HG03025 (cell line): ENCODE data around the gene CAPN5.
"Not testable (repeated sequence)": the region's sequence is repeated elsewhere in the genome, so short reads cannot be mapped to it uniquely, and the experiment has no call there.

Experiments
- ATAC-seq: cut with Tn5 transposase; IDR thresholded peaks from one replicate; pipeline ENCODE4 v1.9.1; 2021; ENCODE audit warnings: mild to moderate bottlenecking, moderate library complexity; ENCODE audit not compliant: unreplicated experiment, low FRiP score

CAPN5 gene

DNA sequence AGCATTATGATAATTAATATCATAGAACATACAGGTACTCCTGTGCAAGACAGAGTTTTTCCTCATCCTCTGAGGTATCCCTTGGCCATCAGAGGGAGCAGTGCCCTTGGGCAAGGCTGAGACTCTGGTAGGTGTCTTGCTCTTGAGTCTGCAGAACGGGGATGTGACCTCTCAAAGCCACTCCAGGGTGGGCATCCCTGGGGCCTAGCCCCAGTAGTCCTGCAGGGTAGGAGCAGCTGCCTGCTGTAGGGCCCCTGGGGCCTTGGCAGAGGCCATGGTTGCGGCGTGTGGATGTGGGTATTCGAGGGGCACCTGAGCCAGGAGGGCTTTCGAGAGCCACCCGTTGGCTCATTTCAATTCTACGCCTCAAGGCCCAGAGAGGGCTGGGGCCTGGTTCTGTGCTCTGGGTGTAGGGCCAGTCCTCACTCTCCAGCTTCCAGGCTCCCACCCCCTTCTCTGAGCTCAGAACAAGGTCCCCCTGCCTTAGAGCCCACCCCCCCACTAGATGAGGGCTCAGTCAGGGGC lies 28.1 kb downstream of the CAPN5 start:
- ATAC-seq: no peak

GRCh38 chr11:77095551-77096490 lies 29.1 kb downstream of the CAPN5 start:
- ATAC-seq: no peak

DNA sequence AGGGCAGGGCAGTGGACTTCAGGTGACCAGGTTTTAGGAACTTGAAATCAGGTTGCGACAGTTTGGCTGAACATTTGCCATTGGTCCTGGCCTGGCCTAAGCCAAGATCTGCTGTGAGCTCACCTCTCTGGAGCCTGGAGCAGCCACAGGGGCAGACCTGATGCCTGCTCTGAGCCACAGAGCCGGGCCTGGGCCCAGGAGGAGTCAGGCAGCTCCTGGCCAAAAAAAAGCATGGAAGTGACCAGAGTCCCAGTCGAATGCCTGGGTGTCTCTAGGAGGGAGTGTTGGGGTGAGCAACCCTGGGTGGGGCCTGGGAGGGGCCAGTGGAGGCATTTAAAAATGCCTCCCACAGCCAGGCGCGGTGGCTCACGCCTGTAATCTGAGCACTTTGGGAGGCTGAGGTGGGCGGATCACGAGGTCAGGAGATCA lies 29.8 kb downstream of the CAPN5 start:
- no peak for ATAC-seq

- not testable (repeated sequence) for ATAC-seq
Observed at GRCh38 chr11:77097180-77097579, 30.4 kb downstream of the CAPN5 start.

GRCh38 chr11:77100166-77101042 lies 33.6 kb downstream of the CAPN5 start:
- ATAC-seq: no peak

- no peak for ATAC-seq
Observed at GRCh38 chr11:77101043-77101537, 34.3 kb downstream of the CAPN5 start.

- no peak for ATAC-seq
Observed at GRCh38 chr11:77102246-77103210, 35.8 kb downstream of the CAPN5 start, which contains the start of gene OMP. Gene OMP (plus strand): TSS chr11:77102840. CDS start chr11:77102840, 0 bp downstream.

- ATAC-seq: no peak
Observed at GRCh38 chr11:77103319-77103718, 36.5 kb downstream of the CAPN5 start.

GRCh38 chr11:77104727-77105126 lies 38.0 kb downstream of the CAPN5 start:
- no peak for ATAC-seq

DNA sequence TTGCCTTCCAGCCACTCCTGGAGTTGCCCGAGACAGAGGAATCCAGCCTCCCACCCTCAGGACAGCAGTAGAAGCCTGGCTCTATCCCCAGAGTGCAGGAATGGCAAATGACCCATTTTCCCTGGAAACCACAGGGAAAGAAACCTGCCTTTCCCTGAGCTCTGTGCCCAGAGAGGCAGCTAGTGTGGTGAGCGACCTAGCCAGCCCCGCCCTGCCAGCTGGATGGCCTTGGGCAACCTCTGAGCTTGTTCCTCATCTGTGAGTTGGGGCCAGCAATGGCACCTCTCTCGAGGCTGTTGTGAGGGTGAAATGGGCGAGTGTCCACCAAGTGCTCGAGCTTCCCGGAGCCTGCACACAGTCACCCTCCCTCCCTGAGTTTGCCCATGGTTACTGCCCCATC lies 39.5 kb downstream of the CAPN5 start:
- ATAC-seq: no peak

- no peak for ATAC-seq
Observed at GRCh38 chr11:77106759-77107158, 40.0 kb downstream of the CAPN5 start.

DNA sequence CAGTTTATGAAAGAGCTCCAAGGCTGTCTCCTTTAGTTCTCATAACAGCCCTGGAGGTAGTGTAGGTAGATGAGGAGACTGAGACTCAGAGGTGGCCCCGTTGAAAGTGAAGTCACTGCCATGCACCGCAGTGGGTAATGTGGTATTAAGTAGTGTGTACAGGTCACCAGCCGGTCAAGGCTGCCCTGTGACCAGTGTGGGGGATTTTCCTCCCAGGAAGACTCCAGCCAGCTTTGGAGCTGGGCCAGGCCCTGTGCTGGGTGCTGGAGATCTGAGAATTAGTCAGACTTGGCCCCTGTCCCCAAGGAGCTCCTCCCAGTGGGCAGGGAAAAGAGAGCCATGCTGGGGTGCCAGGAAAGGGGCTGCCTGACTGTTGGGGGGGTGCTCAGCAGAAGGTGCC lies 41.2 kb downstream of the CAPN5 start:
- ATAC-seq: no peak

DNA sequence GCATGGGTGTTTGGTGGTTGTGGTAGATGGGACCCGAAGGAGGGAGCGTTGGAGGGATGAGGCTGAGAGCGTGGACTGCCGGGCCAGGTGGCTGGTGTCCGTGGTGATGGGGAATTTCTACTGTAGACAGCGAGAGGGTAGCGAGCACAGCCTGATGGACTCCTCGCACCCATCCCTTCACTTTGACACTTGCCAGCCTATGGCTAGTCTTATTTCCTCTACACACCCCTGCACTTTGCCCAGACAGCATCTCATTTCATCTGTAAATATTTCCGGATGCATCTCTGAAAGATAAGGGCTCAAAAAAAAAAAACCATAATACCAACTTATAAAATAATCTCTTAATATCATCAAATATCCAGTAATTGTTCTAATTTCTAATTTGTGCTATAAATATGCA lies 41.7 kb downstream of the CAPN5 start:
- no peak for ATAC-seq

DNA sequence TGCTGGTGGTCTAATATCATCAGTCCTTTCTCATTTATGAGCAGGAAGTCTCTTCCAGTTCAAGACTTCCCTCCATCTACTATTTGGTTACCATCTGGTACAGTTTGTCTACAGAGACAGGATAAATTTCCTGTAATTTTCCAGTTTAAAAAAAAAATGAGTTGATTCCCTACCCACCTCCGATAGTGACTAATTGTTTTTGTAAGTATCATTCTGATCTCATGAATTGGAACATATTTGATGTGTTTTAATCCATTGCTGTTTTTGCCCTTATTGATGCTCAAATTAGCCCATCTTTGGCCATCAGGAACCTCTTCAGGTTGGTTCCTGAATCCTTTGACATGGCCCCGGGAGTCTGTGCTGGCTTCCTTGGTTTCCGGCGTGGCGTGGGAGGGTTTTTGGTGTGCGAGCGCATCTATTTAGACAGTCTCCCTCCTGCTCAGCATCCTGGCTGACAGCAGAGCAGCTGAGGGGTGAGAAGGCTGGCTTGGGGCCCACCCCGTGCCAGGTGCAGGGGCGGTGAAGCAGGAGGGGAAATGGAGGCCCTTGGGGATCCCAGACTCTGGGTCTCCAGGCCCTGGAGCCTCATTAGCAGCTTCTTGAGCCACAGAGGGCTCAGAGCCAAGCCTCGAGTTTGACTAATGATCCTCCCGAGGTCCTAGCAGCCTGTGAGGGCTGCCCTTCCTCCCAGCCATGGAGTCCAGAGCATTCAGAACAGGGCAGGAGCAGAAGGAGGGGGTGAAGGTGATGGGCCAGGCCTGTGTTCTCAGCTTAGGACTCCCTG lies 42.7 kb downstream of the CAPN5 start:
- no peak for ATAC-seq

- no peak for ATAC-seq
Observed at GRCh38 chr11:77110836-77111235, 44.1 kb downstream of the CAPN5 start.

DNA sequence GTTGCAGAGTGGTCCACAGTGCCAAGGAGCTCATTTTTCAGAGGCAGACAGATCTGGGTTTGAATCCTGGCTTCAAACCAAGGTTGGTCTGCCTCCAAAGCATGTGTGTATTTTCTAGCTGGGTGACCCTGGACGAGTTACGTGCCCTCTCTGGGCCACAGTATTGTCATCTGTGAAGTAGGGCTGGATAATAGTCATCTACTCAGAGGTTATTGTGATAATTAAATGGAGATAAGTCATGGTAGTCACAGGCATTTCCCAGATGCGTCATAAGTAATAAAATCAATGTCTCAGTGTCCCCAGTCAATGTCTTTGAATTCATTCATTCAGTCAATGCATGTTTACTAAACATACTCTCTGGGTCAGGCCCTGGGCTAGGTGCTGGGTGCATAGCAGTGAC lies 44.5 kb downstream of the CAPN5 start:
- ATAC-seq: no peak

GRCh38 chr11:77111946-77112345 lies 45.2 kb downstream of the CAPN5 start:
- no peak for ATAC-seq

DNA sequence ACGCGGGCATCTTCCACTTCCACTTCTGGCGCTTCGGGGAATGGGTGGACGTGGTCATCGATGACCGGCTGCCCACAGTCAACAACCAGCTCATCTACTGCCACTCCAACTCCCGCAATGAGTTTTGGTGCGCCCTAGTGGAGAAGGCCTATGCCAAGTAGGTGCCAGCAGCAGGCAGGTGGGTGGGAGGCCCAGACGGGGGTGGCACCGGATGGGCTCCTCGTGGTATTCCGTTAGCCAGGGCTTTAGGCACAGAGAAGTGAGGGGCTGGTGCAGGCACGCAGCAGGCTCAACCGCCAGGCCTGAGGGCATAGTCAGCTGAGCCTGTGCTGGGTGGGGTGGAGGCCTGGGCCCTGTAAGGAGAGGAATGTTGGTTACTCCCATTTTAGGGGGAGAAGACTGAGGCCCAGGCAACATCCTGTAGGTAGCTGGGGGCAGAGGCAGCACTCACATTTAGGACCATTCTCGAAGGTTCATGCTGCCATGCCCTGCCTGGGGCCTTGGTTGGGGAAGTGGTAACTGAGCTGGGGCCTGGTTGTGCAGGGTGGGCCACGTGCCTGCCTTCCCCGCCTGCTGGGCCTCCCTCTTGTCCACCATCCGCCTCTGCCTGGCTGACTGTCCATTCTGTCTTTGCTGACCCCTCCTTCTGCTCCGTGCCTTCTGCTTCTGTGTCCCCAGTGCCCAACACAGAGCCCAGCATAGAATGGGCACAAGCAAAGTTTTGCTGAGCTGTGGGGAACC lies 46.0 kb downstream of the CAPN5 start:
- no peak for ATAC-seq
